ENCODE results near the gene NFKB2.
A peak's percentile ranks its signal among the peaks of the same experiment; 100 is the strongest.

The NFKB2 gene

DNA sequence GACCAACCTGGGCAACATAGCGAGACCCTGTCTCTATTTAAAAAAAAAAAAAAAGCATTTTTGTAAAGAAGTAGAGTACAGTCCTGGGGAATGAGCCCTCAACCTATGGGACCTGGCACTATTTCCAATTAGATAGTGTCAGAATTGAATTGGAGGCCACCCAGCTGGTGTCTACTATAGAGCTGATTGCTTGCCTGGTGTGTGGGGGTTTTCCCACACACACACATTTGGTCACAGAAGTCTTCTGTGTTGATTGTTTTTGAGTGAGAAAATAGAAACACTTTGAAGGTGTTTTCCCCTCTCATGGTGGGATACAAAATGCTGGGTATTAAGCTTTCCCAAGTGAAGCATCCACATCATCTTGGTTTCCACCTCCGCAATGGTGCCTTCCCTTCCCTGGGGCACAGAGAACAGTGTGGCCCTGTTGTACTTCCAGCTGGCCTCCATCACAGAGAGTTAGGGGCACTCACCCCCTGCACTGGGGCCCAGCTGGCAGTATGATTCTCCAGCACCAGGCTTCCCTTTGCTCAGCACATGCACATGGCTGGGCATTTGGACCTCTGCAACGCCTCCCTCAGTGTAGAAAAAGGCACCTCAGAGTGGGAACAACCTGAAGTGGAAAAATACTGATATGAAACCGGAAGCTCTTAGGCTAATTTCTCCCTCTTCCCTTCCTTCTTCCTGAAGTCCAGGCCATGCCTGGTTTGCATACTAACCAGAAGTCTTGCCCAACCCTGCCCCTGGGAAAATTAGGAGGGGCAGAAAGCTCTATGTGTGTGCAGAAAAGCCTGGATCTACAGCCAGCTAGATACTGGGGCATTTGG is 10.7 kb upstream of the NFKB2 start (continued):
- TF ChIP-seq, protein P1, sequence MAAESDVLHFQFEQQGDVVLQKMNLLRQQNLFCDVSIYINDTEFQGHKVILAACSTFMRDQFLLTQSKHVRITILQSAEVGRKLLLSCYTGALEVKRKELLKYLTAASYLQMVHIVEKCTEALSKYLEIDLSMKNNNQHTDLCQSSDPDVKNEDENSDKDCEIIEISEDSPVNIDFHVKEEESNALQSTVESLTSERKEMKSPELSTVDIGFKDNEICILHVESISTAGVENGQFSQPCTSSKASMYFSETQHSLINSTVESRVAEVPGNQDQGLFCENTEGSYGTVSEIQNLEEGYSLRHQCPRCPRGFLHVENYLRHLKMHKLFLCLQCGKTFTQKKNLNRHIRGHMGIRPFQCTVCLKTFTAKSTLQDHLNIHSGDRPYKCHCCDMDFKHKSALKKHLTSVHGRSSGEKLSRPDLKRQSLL (tag by site-specific recombination; IDR thresholded peaks at IDR 0.05), result no peak
- TF ChIP-seq ZNF792 (tag by site-specific recombination; IDR thresholded peaks at IDR 0.05) (no peak), ZIC2 (tag by site-specific recombination; IDR thresholded peaks at IDR 0.05) (0 out of 2 replicates have a peak, but pooled peaks have one; percentile 17), ZNF670 (tag by site-specific recombination; IDR thresholded peaks at IDR 0.05; ENCODE audit: low read depth) (no peak), ZNF777 (tag by site-specific recombination; IDR thresholded peaks at IDR 0.05; ENCODE audit: borderline replicate concordance) (no peak), ZNF704 (tag by site-specific recombination; IDR thresholded peaks at IDR 0.05) (no peak), ZNF664 (tag by site-specific recombination; IDR thresholded peaks at IDR 0.05) (no peak)
- TF ChIP-seq, protein P2, sequence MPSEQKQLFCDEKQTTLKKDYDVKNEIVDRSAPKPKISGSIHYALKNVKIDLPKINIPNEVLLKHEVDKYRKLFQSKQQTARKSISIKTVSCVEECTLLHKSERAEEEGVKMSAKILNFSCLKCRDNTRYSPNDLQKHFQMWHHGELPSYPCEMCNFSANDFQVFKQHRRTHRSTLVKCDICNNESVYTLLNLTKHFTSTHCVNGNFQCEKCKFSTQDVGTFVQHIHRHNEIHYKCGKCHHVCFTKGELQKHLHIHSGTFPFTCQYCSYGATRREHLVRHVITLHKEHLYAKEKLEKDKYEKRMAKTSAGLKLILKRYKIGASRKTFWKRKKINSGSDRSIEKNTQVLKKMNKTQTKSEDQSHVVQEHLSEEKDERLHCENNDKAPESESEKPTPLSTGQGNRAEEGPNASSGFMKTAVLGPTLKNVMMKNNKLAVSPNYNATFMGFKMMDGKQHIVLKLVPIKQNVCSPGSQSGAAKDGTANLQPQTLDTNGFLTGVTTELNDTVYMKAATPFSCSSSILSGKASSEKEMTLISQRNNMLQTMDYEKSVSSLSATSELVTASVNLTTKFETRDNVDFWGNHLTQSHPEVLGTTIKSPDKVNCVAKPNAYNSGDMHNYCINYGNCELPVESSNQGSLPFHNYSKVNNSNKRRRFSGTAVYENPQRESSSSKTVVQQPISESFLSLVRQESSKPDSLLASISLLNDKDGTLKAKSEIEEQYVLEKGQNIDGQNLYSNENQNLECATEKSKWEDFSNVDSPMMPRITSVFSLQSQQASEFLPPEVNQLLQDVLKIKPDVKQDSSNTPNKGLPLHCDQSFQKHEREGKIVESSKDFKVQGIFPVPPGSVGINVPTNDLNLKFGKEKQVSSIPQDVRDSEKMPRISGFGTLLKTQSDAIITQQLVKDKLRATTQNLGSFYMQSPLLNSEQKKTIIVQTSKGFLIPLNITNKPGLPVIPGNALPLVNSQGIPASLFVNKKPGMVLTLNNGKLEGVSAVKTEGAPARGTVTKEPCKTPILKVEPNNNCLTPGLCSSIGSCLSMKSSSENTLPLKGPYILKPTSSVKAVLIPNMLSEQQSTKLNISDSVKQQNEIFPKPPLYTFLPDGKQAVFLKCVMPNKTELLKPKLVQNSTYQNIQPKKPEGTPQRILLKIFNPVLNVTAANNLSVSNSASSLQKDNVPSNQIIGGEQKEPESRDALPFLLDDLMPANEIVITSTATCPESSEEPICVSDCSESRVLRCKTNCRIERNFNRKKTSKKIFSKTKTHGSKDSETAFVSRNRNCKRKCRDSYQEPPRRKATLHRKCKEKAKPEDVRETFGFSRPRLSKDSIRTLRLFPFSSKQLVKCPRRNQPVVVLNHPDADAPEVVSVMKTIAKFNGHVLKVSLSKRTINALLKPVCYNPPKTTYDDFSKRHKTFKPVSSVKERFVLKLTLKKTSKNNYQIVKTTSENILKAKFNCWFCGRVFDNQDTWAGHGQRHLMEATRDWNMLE (tag by site-specific recombination; conservative IDR thresholded peaks at IDR 0.05; ENCODE audit: low read depth), result 0 out of 2 replicates have a peak, but pooled peaks have one; percentile 19

GRCh38 chr10:102389894-102390293 is 5.6 kb upstream of the NFKB2 start:
- H3K36me3 ChIP-seq (ENCODE audit: control insufficient read depth in 2 of 2, insufficient read depth in 1 of 2, low read length in 2 of 2), result no peaks in the 10 kb centered on the region
- H3K9me3 ChIP-seq (ENCODE audit: control insufficient read depth, insufficient read depth, low read depth, low read length), result no peaks in the 10 kb centered on the region
- no peak overlapping the region for H3K4me3 ChIP-seq (ENCODE audit: low read depth, low read length)
- CTCF ChIA-PET, result interaction anchor here (0.7 to 3.0 kb wide), 4 partner anchors 10 to 221 kb away, joined by 3 to 25 read pairs (median 4); no protein-coding TSS in a partner anchor
- POLR2A ChIA-PET, result interaction anchor here (0.7 kb wide), 1 partner anchor 43 kb away, joined by 3 read pairs; no protein-coding TSS in a partner anchor
- 0 out of 2 replicates have a peak, but pooled peaks cover under 1% of the 10 kb centered on the region for H3K4me1 ChIP-seq (ENCODE audit: control insufficient read depth, insufficient read depth, low read length)
- no peak overlapping the region for H3K27ac ChIP-seq (ENCODE audit: extremely low read depth, low read depth, low read length)
- TF ChIP-seq, protein P3, sequence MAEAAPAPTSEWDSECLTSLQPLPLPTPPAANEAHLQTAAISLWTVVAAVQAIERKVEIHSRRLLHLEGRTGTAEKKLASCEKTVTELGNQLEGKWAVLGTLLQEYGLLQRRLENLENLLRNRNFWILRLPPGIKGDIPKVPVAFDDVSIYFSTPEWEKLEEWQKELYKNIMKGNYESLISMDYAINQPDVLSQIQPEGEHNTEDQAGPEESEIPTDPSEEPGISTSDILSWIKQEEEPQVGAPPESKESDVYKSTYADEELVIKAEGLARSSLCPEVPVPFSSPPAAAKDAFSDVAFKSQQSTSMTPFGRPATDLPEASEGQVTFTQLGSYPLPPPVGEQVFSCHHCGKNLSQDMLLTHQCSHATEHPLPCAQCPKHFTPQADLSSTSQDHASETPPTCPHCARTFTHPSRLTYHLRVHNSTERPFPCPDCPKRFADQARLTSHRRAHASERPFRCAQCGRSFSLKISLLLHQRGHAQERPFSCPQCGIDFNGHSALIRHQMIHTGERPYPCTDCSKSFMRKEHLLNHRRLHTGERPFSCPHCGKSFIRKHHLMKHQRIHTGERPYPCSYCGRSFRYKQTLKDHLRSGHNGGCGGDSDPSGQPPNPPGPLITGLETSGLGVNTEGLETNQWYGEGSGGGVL (tag by site-specific recombination; IDR thresholded peaks at IDR 0.05), result no peak
- no peak for TF ChIP-seq ZNF2 (tag by site-specific recombination; IDR thresholded peaks at IDR 0.05)
- TF ChIP-seq ZNF202 (tag by site-specific recombination; IDR thresholded peaks at IDR 0.05; ENCODE audit: borderline replicate concordance), result no peak
- TF ChIP-seq PRDM1 (tag by site-specific recombination; IDR thresholded peaks at IDR 0.05), result peak; percentile 66
- TF ChIP-seq ZFP3 (tag by site-specific recombination; IDR thresholded peaks at IDR 0.05; ENCODE audit: low read depth), result no peak
